ENCODE measurements around the gene LUC7L3. TPM values are rescaled to one million over a fixed set of nuclear protein-coding genes. Genes with fewer than 3 reads are reported as not detected.
A peak's percentile ranks its signal among the peaks of the same experiment; 100 is the strongest.

Gene LUC7L3
- total RNA-seq, 1 experiment from 2014 or later, result 184 TPM

DNA sequence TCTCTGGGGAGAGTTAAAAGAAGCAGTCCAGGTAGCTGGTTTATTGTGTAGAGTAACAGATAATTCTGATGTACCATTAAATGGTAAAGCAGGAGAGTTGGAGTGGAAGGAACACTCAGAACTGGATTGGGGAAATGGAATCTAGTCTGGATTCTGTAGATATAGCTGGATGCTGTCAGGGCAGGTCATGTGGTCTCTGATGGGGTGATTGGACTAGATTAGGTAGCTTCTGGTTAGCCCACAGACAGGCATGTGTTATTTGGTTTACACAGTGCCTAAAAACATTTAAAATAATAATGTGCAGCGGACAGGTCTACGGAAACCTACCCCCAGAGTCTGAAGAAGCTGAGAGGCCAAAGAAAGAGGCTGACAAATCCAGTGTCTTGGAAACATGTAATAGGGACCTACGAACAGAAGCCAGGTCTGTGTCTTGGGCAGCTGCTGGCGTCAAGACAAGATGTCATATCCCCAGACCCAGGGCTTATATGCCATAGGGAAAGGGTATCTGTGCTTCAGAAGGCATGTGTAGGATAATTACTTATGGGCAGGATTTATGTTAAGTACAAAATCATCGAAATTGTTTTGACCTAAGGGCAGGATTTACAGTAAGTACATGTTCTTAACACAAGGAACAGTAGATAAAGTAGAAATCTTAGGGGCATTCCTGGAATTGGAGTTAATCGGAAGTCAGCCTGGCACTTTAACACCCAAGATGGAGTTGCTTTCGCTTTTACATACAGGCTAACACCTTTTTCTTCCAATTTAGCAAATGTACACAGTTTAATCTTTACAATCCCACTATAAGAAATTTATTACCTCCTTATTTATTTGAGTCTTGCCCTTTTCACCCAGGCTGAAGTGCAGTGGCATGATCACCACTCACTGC is 12.4 kb downstream of the LUC7L3 start:
- intact Hi-C loops (cut with micrococcal nuclease), result no loop called here
- no peak overlapping the region for H3K27ac ChIP-seq (ENCODE audit: low read depth, low read length)
- DNase-seq (ENCODE audit: low read depth, low spot score) (no peak), ATAC-seq (no peak)
- no peaks in the 10 kb centered on the region for H3K9me2 ChIP-seq (ENCODE audit: insufficient read depth)
- no peak overlapping the region for H3K9ac ChIP-seq (ENCODE audit: low read length)
- no peak overlapping the region for H2AFZ ChIP-seq (ENCODE audit: low read depth, low read length, poor library complexity, severe bottlenecking)
- ChIA-PET CTCF (no interaction called here), RAD21 (ENCODE audit: low non-redundant PET in 1 of 2, low total read pairs in 2 of 2, uncharacterized antibody in 2 of 2, unreplicated experiment in 2 of 2) (interaction anchor here in 1 of 2 experiments (0.7 kb wide), 1 partner anchor 182 kb away, joined by 4 read pairs; no protein-coding TSS in a partner anchor), POLR2A (no interaction called here)
- no peaks in the 10 kb centered on the region for H3K9me3 ChIP-seq (ENCODE audit: control insufficient read depth in 1 of 2, insufficient read depth in 1 of 2, low read depth in 1 of 2, low read length in 2 of 2)
- 0 out of 4 replicates have a peak, but pooled peaks cover 1 to 3% of the 10 kb centered on the region in 2 experiments for H3K36me3 ChIP-seq (ENCODE audit: control insufficient read depth in 1 of 2, insufficient read depth in 2 of 2, low read length in 2 of 2)
- BruUV-seq (replicated peaks), result TSS peak; percentile 0
- TF ChIP-seq ELF1 (IDR thresholded peaks at IDR 0.05; ENCODE audit: borderline replicate concordance, low read depth) (no peak), SP1 (IDR thresholded peaks at IDR 0.05; ENCODE audit: low read depth) (no peak), POLR2AphosphoS5 (IDR thresholded peaks at IDR 0.05; ENCODE audit: low read depth, low read length) (no peak)
- no peaks in the 10 kb centered on the region for H3K27me3 ChIP-seq (ENCODE audit: insufficient read depth, low read length)
- H3K4me2 ChIP-seq (ENCODE audit: low read length), result no peak overlapping the region
- H4K20me1 ChIP-seq (ENCODE audit: insufficient read depth), result peaks cover 75% of the 10 kb centered on the region
- peaks cover 100% of the 10 kb centered on the region for H3K79me2 ChIP-seq (ENCODE audit: insufficient read depth, low read length)
- H3K4me1 ChIP-seq (ENCODE audit: control insufficient read depth in 1 of 2, insufficient read depth in 2 of 2, low read length in 2 of 2), result peaks cover 25 to 36% of the 10 kb centered on the region in 2 experiments
- H3K4me3 ChIP-seq (replicated peaks in 1 of 2; ENCODE audit: low read depth in 1 of 2, low read length in 2 of 2), result no peak overlapping the region

DNA sequence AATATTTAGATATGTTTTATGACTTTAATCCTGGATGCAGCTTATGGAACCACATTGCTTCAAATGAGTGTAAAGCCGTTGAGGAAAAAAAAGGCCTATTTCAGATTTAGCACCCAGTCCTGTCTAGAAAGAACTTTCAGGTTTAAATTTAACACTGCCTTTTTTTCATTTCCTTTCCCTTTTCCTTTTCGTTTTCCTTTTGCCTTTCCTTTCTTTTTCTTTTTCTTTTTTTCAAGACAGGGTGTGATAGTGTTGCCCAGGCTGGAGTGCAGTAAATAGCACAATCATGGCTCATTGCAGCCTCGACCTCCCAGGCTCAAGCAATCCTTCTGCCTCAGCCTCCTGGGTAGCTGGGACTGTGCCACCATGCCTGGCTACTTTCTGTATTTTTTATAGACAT is 15.9 kb downstream of the LUC7L3 start:
- RAD21 ChIA-PET (ENCODE audit: low non-redundant PET in 1 of 2, low total read pairs in 2 of 2, uncharacterized antibody in 2 of 2, unreplicated experiment in 2 of 2), result no interaction called here
- Histone ChIP-seq H3K9ac (ENCODE audit: low read length) (no peak overlapping the region), H3K4me3 (replicated peaks in 1 of 2; ENCODE audit: low read depth in 1 of 2, low read length in 2 of 2) (no peak overlapping the region), H3K4me1 (ENCODE audit: control insufficient read depth in 1 of 2, insufficient read depth in 2 of 2, low read length in 2 of 2) (peaks cover 3 to 7% of the 10 kb centered on the region in 2 experiments), H2AFZ (ENCODE audit: low read depth, low read length, poor library complexity, severe bottlenecking) (no peak overlapping the region), H3K36me3 (ENCODE audit: control insufficient read depth in 1 of 2, insufficient read depth in 2 of 2, low read length in 2 of 2) (peaks cover 32 to 36% of the 10 kb centered on the region in 2 experiments), H3K4me2 (ENCODE audit: low read length) (no peak overlapping the region), H3K9me2 (ENCODE audit: insufficient read depth) (no peaks in the 10 kb centered on the region), H3K9me3 (ENCODE audit: control insufficient read depth in 1 of 2, insufficient read depth in 1 of 2, low read depth in 1 of 2, low read length in 2 of 2) (no peaks in the 10 kb centered on the region), H4K20me1 (ENCODE audit: insufficient read depth) (peaks cover 80% of the 10 kb centered on the region), H3K79me2 (ENCODE audit: insufficient read depth, low read length) (peaks cover 100% of the 10 kb centered on the region), H3K27me3 (ENCODE audit: insufficient read depth, low read length) (no peaks in the 10 kb centered on the region), H3K27ac (ENCODE audit: low read depth, low read length) (no peak overlapping the region)
- DNase-seq (ENCODE audit: low read depth, low spot score), result no peak
- no TSS peak for BruUV-seq (replicated peaks)
- no peak for ATAC-seq
- TF ChIP-seq, protein P1, sequence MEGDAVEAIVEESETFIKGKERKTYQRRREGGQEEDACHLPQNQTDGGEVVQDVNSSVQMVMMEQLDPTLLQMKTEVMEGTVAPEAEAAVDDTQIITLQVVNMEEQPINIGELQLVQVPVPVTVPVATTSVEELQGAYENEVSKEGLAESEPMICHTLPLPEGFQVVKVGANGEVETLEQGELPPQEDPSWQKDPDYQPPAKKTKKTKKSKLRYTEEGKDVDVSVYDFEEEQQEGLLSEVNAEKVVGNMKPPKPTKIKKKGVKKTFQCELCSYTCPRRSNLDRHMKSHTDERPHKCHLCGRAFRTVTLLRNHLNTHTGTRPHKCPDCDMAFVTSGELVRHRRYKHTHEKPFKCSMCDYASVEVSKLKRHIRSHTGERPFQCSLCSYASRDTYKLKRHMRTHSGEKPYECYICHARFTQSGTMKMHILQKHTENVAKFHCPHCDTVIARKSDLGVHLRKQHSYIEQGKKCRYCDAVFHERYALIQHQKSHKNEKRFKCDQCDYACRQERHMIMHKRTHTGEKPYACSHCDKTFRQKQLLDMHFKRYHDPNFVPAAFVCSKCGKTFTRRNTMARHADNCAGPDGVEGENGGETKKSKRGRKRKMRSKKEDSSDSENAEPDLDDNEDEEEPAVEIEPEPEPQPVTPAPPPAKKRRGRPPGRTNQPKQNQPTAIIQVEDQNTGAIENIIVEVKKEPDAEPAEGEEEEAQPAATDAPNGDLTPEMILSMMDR (IDR thresholded peaks at IDR 0.05 in 2 of 3, conservative IDR thresholded peaks at IDR 0.05 in 1 of 3; ENCODE audit: borderline replicate concordance in 1 of 3, insufficient read depth in 1 of 3, low read depth in 2 of 3, low read length in 2 of 3), result no peak
- TF ChIP-seq, protein P2, sequence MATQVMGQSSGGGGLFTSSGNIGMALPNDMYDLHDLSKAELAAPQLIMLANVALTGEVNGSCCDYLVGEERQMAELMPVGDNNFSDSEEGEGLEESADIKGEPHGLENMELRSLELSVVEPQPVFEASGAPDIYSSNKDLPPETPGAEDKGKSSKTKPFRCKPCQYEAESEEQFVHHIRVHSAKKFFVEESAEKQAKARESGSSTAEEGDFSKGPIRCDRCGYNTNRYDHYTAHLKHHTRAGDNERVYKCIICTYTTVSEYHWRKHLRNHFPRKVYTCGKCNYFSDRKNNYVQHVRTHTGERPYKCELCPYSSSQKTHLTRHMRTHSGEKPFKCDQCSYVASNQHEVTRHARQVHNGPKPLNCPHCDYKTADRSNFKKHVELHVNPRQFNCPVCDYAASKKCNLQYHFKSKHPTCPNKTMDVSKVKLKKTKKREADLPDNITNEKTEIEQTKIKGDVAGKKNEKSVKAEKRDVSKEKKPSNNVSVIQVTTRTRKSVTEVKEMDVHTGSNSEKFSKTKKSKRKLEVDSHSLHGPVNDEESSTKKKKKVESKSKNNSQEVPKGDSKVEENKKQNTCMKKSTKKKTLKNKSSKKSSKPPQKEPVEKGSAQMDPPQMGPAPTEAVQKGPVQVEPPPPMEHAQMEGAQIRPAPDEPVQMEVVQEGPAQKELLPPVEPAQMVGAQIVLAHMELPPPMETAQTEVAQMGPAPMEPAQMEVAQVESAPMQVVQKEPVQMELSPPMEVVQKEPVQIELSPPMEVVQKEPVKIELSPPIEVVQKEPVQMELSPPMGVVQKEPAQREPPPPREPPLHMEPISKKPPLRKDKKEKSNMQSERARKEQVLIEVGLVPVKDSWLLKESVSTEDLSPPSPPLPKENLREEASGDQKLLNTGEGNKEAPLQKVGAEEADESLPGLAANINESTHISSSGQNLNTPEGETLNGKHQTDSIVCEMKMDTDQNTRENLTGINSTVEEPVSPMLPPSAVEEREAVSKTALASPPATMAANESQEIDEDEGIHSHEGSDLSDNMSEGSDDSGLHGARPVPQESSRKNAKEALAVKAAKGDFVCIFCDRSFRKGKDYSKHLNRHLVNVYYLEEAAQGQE (IDR thresholded peaks at IDR 0.05; ENCODE audit: low read depth), result no peak
- no peak for TF ChIP-seq EZH2phosphoT487 (IDR thresholded peaks at IDR 0.05; ENCODE audit: borderline replicate concordance)
- CTCF ChIA-PET, result no interaction called here
- intact Hi-C loops (cut with micrococcal nuclease), result no loop called here
- POLR2A ChIA-PET, result no interaction called here
